ENCODE data around the gene PDE9A. TPM values are rescaled to one million over a fixed set of nuclear protein-coding genes. Genes with fewer than 3 reads are reported as not detected.

Gene PDE9A
- polyA plus RNA-seq, 1 experiment: 0.09 TPM

GRCh38 chr21:42793774-42794173 lies 140.4 kb downstream of the PDE9A start:
- CTCF ChIA-PET: no interaction called here
- peaks cover 2% of the 10 kb centered on the region; the same call in 1 of the 2 replicates for H3K27me3 ChIP-seq (ENCODE audit: control insufficient read depth, insufficient read depth, low read length)
- TF ChIP-seq CTCF (IDR thresholded peaks at IDR 0.05; ENCODE audit: insufficient read depth, low read depth, low read length): no peak
- POLR2A ChIA-PET: no interaction called here
- H3K4me3 ChIP-seq (ENCODE audit: low read depth, low read length): no peak overlapping the region
- no peaks in the 10 kb centered on the region for H3K36me3 ChIP-seq (ENCODE audit: control insufficient read depth, insufficient read depth, low read length)
- DNase-seq (ENCODE audit: low read depth): no peak

- ChIA-PET CTCF (no interaction called here), POLR2A (no interaction called here)
- no peak for DNase-seq (ENCODE audit: low read depth)
- H3K27me3 ChIP-seq (ENCODE audit: control insufficient read depth, insufficient read depth, low read length): peaks cover 2% of the 10 kb centered on the region; the same call in 1 of the 2 replicates
- TF ChIP-seq CTCF (IDR thresholded peaks at IDR 0.05; ENCODE audit: insufficient read depth, low read depth, low read length): no peak
- no peak overlapping the region for H3K4me3 ChIP-seq (ENCODE audit: low read depth, low read length)
- no peaks in the 10 kb centered on the region for H3K36me3 ChIP-seq (ENCODE audit: control insufficient read depth, insufficient read depth, low read length)
These were observed 141.1 kb downstream of the PDE9A start for GRCh38 chr21:42794551-42794950.

- CTCF ChIA-PET: interaction anchor here (1.0 kb wide), 1 partner anchor 24 kb away, joined by 3 read pairs; no protein-coding TSS in a partner anchor
- Histone ChIP-seq H3K4me3 (ENCODE audit: low read depth, low read length) (no peak overlapping the region), H3K36me3 (ENCODE audit: control insufficient read depth, insufficient read depth, low read length) (no peaks in the 10 kb centered on the region), H3K27me3 (ENCODE audit: control insufficient read depth, insufficient read depth, low read length) (peaks cover 2% of the 10 kb centered on the region; the same call in 1 of the 2 replicates)
- POLR2A ChIA-PET: no interaction called here
- no peak for TF ChIP-seq CTCF (IDR thresholded peaks at IDR 0.05; ENCODE audit: insufficient read depth, low read depth, low read length)
- DNase-seq (ENCODE audit: low read depth): no peak
These were observed 143.1 kb downstream of the PDE9A start for GRCh38 chr21:42796327-42797062.

- CTCF ChIA-PET: no interaction called here
- TF ChIP-seq CTCF (IDR thresholded peaks at IDR 0.05; ENCODE audit: insufficient read depth, low read depth, low read length): no peak
These were observed 144.1 kb downstream of the PDE9A start for GRCh38 chr21:42797522-42797921.

GRCh38 chr21:42798106-42798505 lies 144.7 kb downstream of the PDE9A start:
- ChIA-PET CTCF (no interaction called here), POLR2A (no interaction called here)
- Histone ChIP-seq H3K36me3 (ENCODE audit: control insufficient read depth, insufficient read depth, low read length) (no peaks in the 10 kb centered on the region), H3K27me3 (ENCODE audit: control insufficient read depth, insufficient read depth, low read length) (peaks cover 2% of the 10 kb centered on the region; the same call in 1 of the 2 replicates), H3K4me3 (ENCODE audit: low read depth, low read length) (no peak overlapping the region)
- TF ChIP-seq CTCF (IDR thresholded peaks at IDR 0.05; ENCODE audit: insufficient read depth, low read depth, low read length): no peak
- no peak for DNase-seq (ENCODE audit: low read depth)

More at GRCh38 chr21:42797522-42797921, 144.1 kb downstream of the PDE9A start:
- Histone ChIP-seq H3K36me3 (ENCODE audit: control insufficient read depth, insufficient read depth, low read length) (no peaks in the 10 kb centered on the region), H3K4me3 (ENCODE audit: low read depth, low read length) (no peak overlapping the region), H3K27me3 (ENCODE audit: control insufficient read depth, insufficient read depth, low read length) (peaks cover 2% of the 10 kb centered on the region; the same call in 1 of the 2 replicates)
- DNase-seq (ENCODE audit: low read depth): no peak
- POLR2A ChIA-PET: no interaction called here
